Activated CD4-positive, alpha-beta T cell treated with anti-CD3 and anti-CD28 coated beads, Interleukin-2, Interleukin-4, amounts not matched to agents 100 ng/mL and 50 ng/mL, durations not matched to agents 16 hours and 8 hours (primary cell): ENCODE measurements around the gene BCAN.

Source experiments
- DNase-seq: peaks from one replicate; pipeline ENCODE4 v3.0.0-alpha.2; 2020; ENCODE audit warnings: low spot score

BCAN gene

GRCh38 chr1:156643778-156644092 lies 1.8 kb downstream of the BCAN start:
- peak; percentile 54 for DNase-seq

- DNase-seq, result no peak
Measured at GRCh38 chr1:156644146-156644545, 2.2 kb downstream of the BCAN start.

- no peak for DNase-seq
Measured at GRCh38 chr1:156644640-156645039, 2.7 kb downstream of the BCAN start.

- no peak for DNase-seq
Measured at GRCh38 chr1:156645056-156645455, 3.1 kb downstream of the BCAN start.

- DNase-seq, result no peak
Measured at GRCh38 chr1:156645666-156646065, 3.7 kb downstream of the BCAN start.

GRCh38 chr1:156646738-156647211 lies 4.9 kb downstream of the BCAN start:
- DNase-seq, result no peak

- no peak for DNase-seq
Measured at GRCh38 chr1:156647351-156647750, 5.4 kb downstream of the BCAN start.

GRCh38 chr1:156648496-156648895 lies 6.6 kb downstream of the BCAN start:
- DNase-seq, result no peak

GRCh38 chr1:156648951-156649350 lies 7.0 kb downstream of the BCAN start:
- DNase-seq, result no peak

- DNase-seq, result no peak
Measured at GRCh38 chr1:156652131-156652991, 10.4 kb downstream of the BCAN start.

GRCh38 chr1:156652992-156653355 lies 11.1 kb downstream of the BCAN start:
- no peak for DNase-seq

GRCh38 chr1:156654700-156655099 lies 12.8 kb downstream of the BCAN start:
- DNase-seq, result no peak

GRCh38 chr1:156655151-156655903 lies 13.4 kb downstream of the BCAN start:
- DNase-seq, result no peak

GRCh38 chr1:156655904-156656516 lies 14.1 kb downstream of the BCAN start:
- no peak for DNase-seq

GRCh38 chr1:156656806-156657740 lies 15.2 kb downstream of the BCAN start:
- peak; percentile 75 for DNase-seq

- no peak for DNase-seq
Measured at GRCh38 chr1:156657741-156658319, 15.9 kb downstream of the BCAN start.

GRCh38 chr1:156658496-156658895 lies 16.6 kb downstream of the BCAN start:
- no peak for DNase-seq

GRCh38 chr1:156658945-156659574 lies 17.1 kb downstream of the BCAN start:
- DNase-seq, result no peak

GRCh38 chr1:156659661-156659987 lies 17.7 kb downstream of the BCAN start:
- no peak for DNase-seq

GRCh38 chr1:156659988-156660751 lies 18.3 kb downstream of the BCAN start:
- peak; percentile 96 for DNase-seq
